Sigmoid colon (tissue), 7 donors: Measurements from ENCODE around the gene CABP2. TPM values are rescaled to one million over a fixed set of nuclear protein-coding genes. Genes with fewer than 3 reads are reported as not detected.

Source experiments
- DNase-seq: peaks from one replicate; pipeline ENCODE4 v3.0.0-alpha.2; 2019
- H3K27ac ChIP-seq, 4 donors: fragments of 200-600 bp; sonication (generic); one replicate each; pipeline ENCODE4 v1.5.1; 2016 to 2019; ENCODE audit warnings: mild to moderate bottlenecking in 1 of 4
- H3K27me3 ChIP-seq, 3 donors: fragments of 200-600 bp; sonication (generic); one replicate each; pipeline ENCODE4 v1.5.1; 2019; ENCODE audit warnings: mild to moderate bottlenecking in 1 of 3
- H3K36me3 ChIP-seq, 4 donors: fragments of 200-600 bp; sonication (generic); one replicate each; pipeline ENCODE4 v1.5.1; 2016 to 2019
- H3K4me1 ChIP-seq, 4 donors: fragments of 200-600 bp; sonication (generic); one replicate each; pipeline ENCODE4 v1.5.1; 2017 to 2019
- H3K4me3 ChIP-seq, 4 donors: fragments of 200-600 bp; sonication (generic); one replicate each; pipeline ENCODE4 v1.5.1; 2017 to 2019; ENCODE audit warnings: mild to moderate bottlenecking in 2 of 4, moderate library complexity in 1 of 4
- H3K9me3 ChIP-seq, 4 donors: fragments of 200-600 bp in 3 of 4; sonication (generic) in 3 of 4; one replicate each; pipeline versions ENCODE4 v1.5.1 to v1.6.1; 2013 to 2019
- EP300 ChIP-seq, 4 donors: sonication (generic); formaldehyde crosslinking; IDR thresholded peaks; one replicate each; pipeline ENCODE4 v1.6.1; 2017; ENCODE audit warnings: antibody characterized with exemption in 4 of 4
- POLR2A ChIP-seq, 2 donors: fragments of 450-650 bp; IDR thresholded peaks; one replicate each; pipeline ENCODE4 v1.6.1; 2016; ENCODE audit warnings: antibody characterized with exemption in 2 of 2, mild to moderate bottlenecking in 2 of 2, moderate library complexity in 2 of 2
- POLR2AphosphoS5 ChIP-seq, 4 donors: sonication (generic); formaldehyde crosslinking; IDR thresholded peaks; one replicate each; pipeline ENCODE4 v1.6.1; 2017; ENCODE audit warnings: antibody characterized with exemption in 4 of 4
- WGBS, 2 donors: extraction: QIAGEN DNeasy Blood & Tissue Kit; methylation state at CpG; one replicate each; pipeline ENCODE4 v1.1.7; 2013; 5-methylcytosine and 5-hydroxymethylcytosine counted together
- intact Hi-C: fragments of 100-400 bp; cut with DNase I; formaldehyde crosslinking; loops from one replicate; pipeline ENCODE4 v1.15.1; 2023
- polyA plus RNA-seq, 3 donors: library from polyadenylated mRNA; stranded (reverse); fragments of 200-250 nt; gene quantifications; one replicate each; pipeline ENCODE4 v1.2.3, GENCODE V29; 2013
- total RNA-seq, 4 donors: library from RNA; depleted of rRNA; stranded (reverse); fragments of >200 nt; gene quantifications; one replicate each; pipeline ENCODE4 v1.1.0, GENCODE V29; 2016
- TF ChIP-seq, protein P1 (sequence below), 4 experiments: fragments of 450-650 bp in 3 of 4; fragments of 200-600 bp in 1 of 4; IDR thresholded peaks; one replicate each; pipeline ENCODE4 v1.5.1; 2016 to 2019; ENCODE audit warnings: antibody characterized with exemption in 4 of 4, mild to moderate bottlenecking in 3 of 4, moderate library complexity in 2 of 4
- donor health status: healthy with polysubstance abuse.
- donor health status: Bipolar disorder and iron deficiency.
- donor health status: healthy.

The CABP2 gene
- total and polyA plus RNA-seq, 7 donors: not detected

DNA sequence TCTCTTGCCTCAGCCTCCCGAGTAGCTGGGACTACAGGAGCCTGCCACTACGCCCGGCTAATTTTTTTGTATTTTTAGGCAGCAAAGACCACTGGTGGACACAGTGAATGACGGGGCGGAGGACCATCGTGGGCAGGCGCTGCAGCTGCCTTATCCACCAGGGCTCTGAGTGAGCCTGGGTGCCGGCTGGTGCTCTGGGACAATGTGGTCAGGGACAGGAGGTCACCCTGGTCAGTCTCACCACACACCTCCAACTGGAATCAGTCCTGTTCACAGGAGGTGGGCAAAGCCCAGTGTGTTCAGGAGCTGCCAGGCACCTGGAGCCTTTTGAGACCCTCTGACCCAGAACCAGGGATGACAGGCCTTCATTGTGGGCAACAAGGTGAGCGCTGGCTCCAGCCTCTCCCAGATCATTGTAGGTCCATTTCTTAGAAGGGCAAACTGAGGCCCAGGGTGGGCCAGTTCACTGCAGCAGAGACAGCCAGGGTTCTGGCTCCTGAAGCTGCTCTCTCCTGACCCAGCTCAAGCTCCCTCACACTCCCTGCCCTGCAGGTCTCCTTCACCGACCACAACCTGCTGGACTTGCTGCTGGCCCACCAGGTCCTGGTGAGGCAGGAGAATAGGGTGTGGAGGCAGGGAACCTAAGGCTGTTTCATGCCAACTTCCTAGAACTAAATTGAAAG lies 15.7 kb upstream of the CABP2 start:
- H3K27me3 ChIP-seq: no peaks in the 10 kb centered on the region
- no peaks in the 10 kb centered on the region for H3K36me3 ChIP-seq
- TF ChIP-seq EP300 (IDR thresholded peaks at IDR 0.05) (no peak), POLR2AphosphoS5 (IDR thresholded peaks at IDR 0.05) (no peak), POLR2A (IDR thresholded peaks at IDR 0.05) (no peak)
- TF ChIP-seq, protein P1, sequence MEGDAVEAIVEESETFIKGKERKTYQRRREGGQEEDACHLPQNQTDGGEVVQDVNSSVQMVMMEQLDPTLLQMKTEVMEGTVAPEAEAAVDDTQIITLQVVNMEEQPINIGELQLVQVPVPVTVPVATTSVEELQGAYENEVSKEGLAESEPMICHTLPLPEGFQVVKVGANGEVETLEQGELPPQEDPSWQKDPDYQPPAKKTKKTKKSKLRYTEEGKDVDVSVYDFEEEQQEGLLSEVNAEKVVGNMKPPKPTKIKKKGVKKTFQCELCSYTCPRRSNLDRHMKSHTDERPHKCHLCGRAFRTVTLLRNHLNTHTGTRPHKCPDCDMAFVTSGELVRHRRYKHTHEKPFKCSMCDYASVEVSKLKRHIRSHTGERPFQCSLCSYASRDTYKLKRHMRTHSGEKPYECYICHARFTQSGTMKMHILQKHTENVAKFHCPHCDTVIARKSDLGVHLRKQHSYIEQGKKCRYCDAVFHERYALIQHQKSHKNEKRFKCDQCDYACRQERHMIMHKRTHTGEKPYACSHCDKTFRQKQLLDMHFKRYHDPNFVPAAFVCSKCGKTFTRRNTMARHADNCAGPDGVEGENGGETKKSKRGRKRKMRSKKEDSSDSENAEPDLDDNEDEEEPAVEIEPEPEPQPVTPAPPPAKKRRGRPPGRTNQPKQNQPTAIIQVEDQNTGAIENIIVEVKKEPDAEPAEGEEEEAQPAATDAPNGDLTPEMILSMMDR (IDR thresholded peaks at IDR 0.05): no peak
- no peak overlapping the region for H3K27ac ChIP-seq
- no peaks in the 10 kb centered on the region for H3K4me1 ChIP-seq
- WGBS, 2 donors: 84 to 92% methylated on average over 10 of the region's 10 CpGs
- DNase-seq: peak; percentile 40
- no peaks in the 10 kb centered on the region for H3K9me3 ChIP-seq
- no peak overlapping the region for H3K4me3 ChIP-seq
- intact Hi-C loops: no loop called here

DNA sequence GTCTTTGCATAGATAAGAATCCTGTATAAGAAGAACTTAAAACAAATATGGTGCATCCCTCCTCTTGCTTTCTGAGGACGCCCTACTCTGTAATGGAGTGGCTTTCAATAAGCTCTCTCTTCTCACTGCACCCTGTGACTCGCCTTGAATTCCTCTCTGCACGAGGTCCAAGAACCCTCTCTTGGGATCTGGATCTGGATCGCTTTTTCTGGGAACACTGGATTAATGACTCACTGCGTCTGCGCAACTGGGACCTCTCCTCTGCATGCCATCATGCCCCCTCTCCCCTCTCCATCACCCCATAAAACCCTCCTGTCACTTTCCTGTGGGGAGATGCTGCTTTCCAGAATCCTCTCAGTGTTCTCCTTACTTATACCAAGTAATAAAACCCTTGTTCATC lies 15.1 kb upstream of the CABP2 start:
- H3K4me1 ChIP-seq: no peaks in the 10 kb centered on the region
- intact Hi-C loops: no loop called here
- peaks cover 0 to under 1% (median 0%) of the 10 kb centered on the region in 4 donors for H3K9me3 ChIP-seq
- peak; percentile 15 for DNase-seq
- no peaks in the 10 kb centered on the region for H3K36me3 ChIP-seq
- H3K27ac ChIP-seq: no peak overlapping the region
- TF ChIP-seq EP300 (IDR thresholded peaks at IDR 0.05): no peak
- TF ChIP-seq POLR2A (IDR thresholded peaks at IDR 0.05): no peak
- TF ChIP-seq POLR2AphosphoS5 (IDR thresholded peaks at IDR 0.05): no peak
- TF ChIP-seq, protein P1 (IDR thresholded peaks at IDR 0.05): no peak
- H3K4me3 ChIP-seq: no peak overlapping the region
- WGBS, 2 donors: 81% methylated on average over 6 of the region's 6 CpGs
- no peaks in the 10 kb centered on the region for H3K27me3 ChIP-seq

DNA sequence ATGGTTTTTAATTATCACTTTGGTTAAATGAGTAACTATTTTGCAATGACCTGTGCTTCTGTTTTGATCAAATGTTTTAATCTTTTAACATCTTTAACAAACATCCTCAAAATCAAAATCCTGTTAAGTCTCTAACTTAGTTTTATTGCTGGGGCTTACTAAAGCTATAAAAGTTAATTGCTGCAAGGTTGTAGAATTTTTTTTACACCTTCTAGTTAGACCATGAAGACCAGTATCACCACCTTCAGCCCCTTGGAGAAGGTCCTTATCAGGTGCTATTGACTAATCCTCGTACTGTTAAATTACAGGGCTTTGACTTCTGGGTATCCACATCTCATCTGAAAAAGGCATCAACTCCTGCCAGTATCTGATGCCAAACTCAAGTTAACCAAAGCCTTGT lies 12.3 kb upstream of the CABP2 start:
- H3K27me3 ChIP-seq: no peaks in the 10 kb centered on the region
- peaks cover 0 to 5% (median 0%) of the 10 kb centered on the region in 4 donors for H3K9me3 ChIP-seq
- no peak for TF ChIP-seq POLR2AphosphoS5 (IDR thresholded peaks at IDR 0.05)
- TF ChIP-seq, protein P1 (IDR thresholded peaks at IDR 0.05): no peak
- no peak for TF ChIP-seq POLR2A (IDR thresholded peaks at IDR 0.05)
- TF ChIP-seq EP300 (IDR thresholded peaks at IDR 0.05): no peak
- H3K36me3 ChIP-seq: no peaks in the 10 kb centered on the region
- DNase-seq: no peak
- intact Hi-C loops: no loop called here
- H3K27ac ChIP-seq: no peak overlapping the region
- no peaks in the 10 kb centered on the region for H3K4me1 ChIP-seq
- no peak overlapping the region for H3K4me3 ChIP-seq
- 11 to 62% methylated on average over 1 of the region's 1 CpG for WGBS, 2 donors

DNA sequence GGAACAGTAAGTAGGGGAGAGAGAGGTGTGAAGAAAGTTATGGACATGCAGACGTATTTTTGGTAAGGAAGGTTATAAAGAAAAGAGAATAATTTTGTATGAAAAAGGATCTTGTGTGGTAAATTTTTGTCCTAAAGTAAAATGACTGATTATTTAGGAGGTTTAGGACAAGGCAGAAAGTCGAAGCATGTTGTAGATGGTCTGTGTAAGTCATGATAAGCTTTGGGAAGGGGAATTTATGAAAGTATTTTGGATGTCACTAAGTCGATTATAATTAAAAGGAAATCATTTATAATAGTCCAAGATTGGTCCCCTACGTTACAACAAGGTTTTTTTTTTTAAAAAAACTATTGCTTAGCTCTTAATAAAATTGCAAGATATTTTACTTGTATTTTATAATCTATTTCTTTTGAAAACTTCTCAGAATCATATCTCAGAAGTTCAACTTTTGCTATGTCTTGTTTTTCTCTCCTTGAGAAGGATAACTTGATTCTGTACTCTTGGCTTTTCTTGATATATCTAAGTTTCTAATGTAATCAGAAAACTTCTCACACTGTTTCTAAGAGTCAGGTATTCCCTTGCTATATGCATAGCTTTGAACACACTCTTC lies 10.9 kb upstream of the CABP2 start:
- Histone ChIP-seq H3K4me1 (no peaks in the 10 kb centered on the region), H3K27ac (no peak overlapping the region), H3K4me3 (no peak overlapping the region), H3K9me3 (peaks cover 0 to 5% (median 0%) of the 10 kb centered on the region in 4 donors), H3K36me3 (no peaks in the 10 kb centered on the region), H3K27me3 (no peaks in the 10 kb centered on the region)
- intact Hi-C loops: no loop called here
- 42 to 54% methylated on average over 4 of the region's 4 CpGs for WGBS, 2 donors
- no peak for DNase-seq
- TF ChIP-seq EP300 (IDR thresholded peaks at IDR 0.05) (no peak), POLR2A (IDR thresholded peaks at IDR 0.05) (no peak), POLR2AphosphoS5 (IDR thresholded peaks at IDR 0.05) (no peak)
- TF ChIP-seq, protein P1 (IDR thresholded peaks at IDR 0.05): no peak
